K562 (cell line): ENCODE data around the gene RAB40B.

Source experiments
- ADNP ChIP-seq: fragments of 200-800 bp; sonication (Bioruptor generic); IDR thresholded peaks from 2 replicates; pipeline ENCODE4 v1.6.1; 2016; ENCODE audit warnings: missing genetic modification characterization, missing compliant biosample characterization
- PHF8 ChIP-seq: fragments of 200-600 bp; sonication (generic); IDR thresholded peaks from 2 replicates; pipeline ENCODE4 v1.6.1; 2012; ENCODE audit warnings: mixed run types, mild to moderate bottlenecking, inconsistent platforms, low read length, moderate library complexity, borderline replicate concordance
- POLR2AphosphoS5 ChIP-seq: IDR thresholded peaks from 2 replicates; pipeline ENCODE4 v1.6.1; 2011; ENCODE audit warnings: mild to moderate bottlenecking, low read depth, low read length, moderate library complexity; ENCODE audit not compliant: control insufficient read depth, insufficient read depth
- ZNF318 ChIP-seq, 2 experiments: fragments of 450-650 bp; IDR thresholded peaks; 2 replicates each; pipeline ENCODE4 v1.6.1; 2016; ENCODE audit warnings: mild to moderate bottlenecking in 2 of 2, borderline replicate concordance in 1 of 2, low read depth in 1 of 2, moderate library complexity in 1 of 2

- no peak for TF ChIP-seq ADNP
- TF ChIP-seq PHF8 = no peak
- TF ChIP-seq ZNF318 (IDR thresholded peaks at IDR 0.05; ENCODE audit: borderline replicate concordance in 1 of 2, low read depth in 1 of 2) = no peak
- no peak for TF ChIP-seq POLR2AphosphoS5
Measured at GRCh38 chr17:82675476-82676245, 22.8 kb downstream of the RAB40B start.
